Peyer's patch (tissue), 4 donors: ENCODE data around the gene OMA1.

Experiments
- POLR2A ChIP-seq, 2 donors: fragments of 450-650 bp; IDR thresholded peaks; one replicate each; pipeline ENCODE4 v1.5.1; 2017; ENCODE audit warnings: antibody characterized with exemption in 2 of 2, mild to moderate bottlenecking in 2 of 2, moderate library complexity in 2 of 2
- TF ChIP-seq, protein P1 (sequence below), 6 experiments: fragments of 450-650 bp in 4 of 6; fragments of 200-600 bp in 2 of 6; sonication (generic) in 1 of 6; IDR thresholded peaks; one replicate each; pipeline ENCODE4 v1.5.1; 2017 to 2019; ENCODE audit warnings: antibody characterized with exemption in 6 of 6, mild to moderate bottlenecking in 3 of 6, moderate library complexity in 1 of 6

DNA sequence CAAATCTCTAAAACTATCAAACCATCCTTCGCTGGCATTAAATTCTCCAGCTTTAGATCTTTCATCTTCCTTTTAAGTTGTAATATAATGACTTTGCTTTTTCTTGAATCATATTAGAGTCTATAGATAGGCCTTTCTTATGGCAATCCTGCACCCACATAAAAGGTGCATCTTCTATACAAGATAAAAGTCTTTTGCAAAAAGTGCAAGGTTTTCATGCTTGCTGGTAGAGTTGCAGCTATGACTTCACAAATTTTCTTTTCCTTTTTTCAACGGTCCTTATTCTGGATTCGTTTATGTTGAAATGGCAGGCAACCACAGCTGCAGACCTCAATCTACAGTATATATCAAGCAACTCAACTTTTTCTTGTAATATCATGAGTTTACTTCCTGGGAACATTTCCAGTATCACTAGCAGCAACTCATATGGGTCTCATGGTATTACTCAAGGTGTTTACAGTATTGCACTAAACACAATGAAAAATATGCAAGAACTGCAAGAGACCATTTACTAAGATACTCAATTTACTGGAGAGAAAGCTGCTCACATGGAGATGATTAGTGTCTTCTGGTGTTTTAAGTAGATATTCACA, 22.1 kb downstream of the OMA1 start:
- TF ChIP-seq, protein P1, sequence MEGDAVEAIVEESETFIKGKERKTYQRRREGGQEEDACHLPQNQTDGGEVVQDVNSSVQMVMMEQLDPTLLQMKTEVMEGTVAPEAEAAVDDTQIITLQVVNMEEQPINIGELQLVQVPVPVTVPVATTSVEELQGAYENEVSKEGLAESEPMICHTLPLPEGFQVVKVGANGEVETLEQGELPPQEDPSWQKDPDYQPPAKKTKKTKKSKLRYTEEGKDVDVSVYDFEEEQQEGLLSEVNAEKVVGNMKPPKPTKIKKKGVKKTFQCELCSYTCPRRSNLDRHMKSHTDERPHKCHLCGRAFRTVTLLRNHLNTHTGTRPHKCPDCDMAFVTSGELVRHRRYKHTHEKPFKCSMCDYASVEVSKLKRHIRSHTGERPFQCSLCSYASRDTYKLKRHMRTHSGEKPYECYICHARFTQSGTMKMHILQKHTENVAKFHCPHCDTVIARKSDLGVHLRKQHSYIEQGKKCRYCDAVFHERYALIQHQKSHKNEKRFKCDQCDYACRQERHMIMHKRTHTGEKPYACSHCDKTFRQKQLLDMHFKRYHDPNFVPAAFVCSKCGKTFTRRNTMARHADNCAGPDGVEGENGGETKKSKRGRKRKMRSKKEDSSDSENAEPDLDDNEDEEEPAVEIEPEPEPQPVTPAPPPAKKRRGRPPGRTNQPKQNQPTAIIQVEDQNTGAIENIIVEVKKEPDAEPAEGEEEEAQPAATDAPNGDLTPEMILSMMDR (IDR thresholded peaks at IDR 0.05): no peak
- TF ChIP-seq POLR2A (IDR thresholded peaks at IDR 0.05): no peak
